Smooth muscle cell of bladder (primary cell): ENCODE measurements around the gene EIF4EBP2. TPM values are rescaled to one million over a fixed set of nuclear protein-coding genes. Genes with fewer than 3 reads are reported as not detected.

Experiments
- total RNA-seq: library from RNA; depleted of rRNA; stranded (reverse); fragments of >200 nt; gene quantifications from 2 replicates; pipeline ENCODE4 v1.2.3, GENCODE V29; 2014

Gene EIF4EBP2
- total RNA-seq = 14.4 and 20.4 TPM in 2 replicates

GRCh38 chr10:70404036-70404786 lies at the start of gene EIF4EBP2:
Gene EIF4EBP2 (plus strand): TSS chr10:70404145. CDS start chr10:70404402, 257 bp downstream.

GRCh38 chr10:70441161-70441894 lies 37.4 kb downstream of the EIF4EBP2 start, which contains the start of gene NODAL:
Gene NODAL (minus strand): TSS chr10:70441681. CDS start chr10:70441667, 14 bp downstream.

Other genes with a start within 250 kb of the EIF4EBP2 start
- gene SAR1A, start 233.6 kb upstream of the EIF4EBP2 start, total RNA-seq = 317 and 382 TPM in 2 replicates
- 191 and 270 TPM in 2 replicates for gene PPA1, start 170.7 kb upstream of the EIF4EBP2 start, total RNA-seq
- under 0.01 TPM in 1 of 2 replicates, not detected in the other for gene NPFFR1, start 120.1 kb upstream of the EIF4EBP2 start, total RNA-seq
- 3.1 and 5.2 TPM in 2 replicates for gene LRRC20, start 21.5 kb upstream of the EIF4EBP2 start, total RNA-seq
- gene NODAL, start 37.5 kb downstream of the EIF4EBP2 start, total RNA-seq = not detected in 2 replicates
- under 0.01 and 0.37 TPM in 2 replicates for gene PALD1, start 74.6 kb downstream of the EIF4EBP2 start, total RNA-seq
- under 0.01 TPM in 1 of 2 replicates, not detected in the other for gene PRF1, start 198.6 kb downstream of the EIF4EBP2 start, total RNA-seq